T-helper 2 cell treated with Interferon-gamma antibody and Interleukin-4, amounts not matched to agents 5 μg/mL and 100 μg/mL, for 36 hours (primary cell): Measurements from ENCODE around the gene HOXC11.
A peak's percentile ranks its signal among the peaks of the same experiment; 100 is the strongest.

Experiments
- DNase-seq: peaks from one replicate; pipeline ENCODE4 v3.0.0; 2021; ENCODE audit warnings: low spot score
- H3K27ac Mint-ChIP-seq: one replicate; pipeline ENCODE4 v1.8.0; 2021; ENCODE audit warnings: mild to moderate bottlenecking, mixed read lengths
- H3K27me3 Mint-ChIP-seq: one replicate; pipeline ENCODE4 v1.8.0; 2021; ENCODE audit warnings: low read depth, mixed read lengths
- H3K36me3 Mint-ChIP-seq: one replicate; pipeline ENCODE4 v1.8.0; 2021; ENCODE audit warnings: low read depth, mixed read lengths
- H3K4me1 Mint-ChIP-seq: one replicate; pipeline ENCODE4 v1.8.0; 2021; ENCODE audit warnings: low read depth, mixed read lengths
- H3K4me3 Mint-ChIP-seq: one replicate; pipeline ENCODE4 v1.8.0; 2022; ENCODE audit warnings: mild to moderate bottlenecking, moderate library complexity, mixed read lengths
- H3K9me3 Mint-ChIP-seq: one replicate; pipeline ENCODE4 v1.8.0; 2021; ENCODE audit warnings: mixed read lengths

HOXC11 gene

DNA sequence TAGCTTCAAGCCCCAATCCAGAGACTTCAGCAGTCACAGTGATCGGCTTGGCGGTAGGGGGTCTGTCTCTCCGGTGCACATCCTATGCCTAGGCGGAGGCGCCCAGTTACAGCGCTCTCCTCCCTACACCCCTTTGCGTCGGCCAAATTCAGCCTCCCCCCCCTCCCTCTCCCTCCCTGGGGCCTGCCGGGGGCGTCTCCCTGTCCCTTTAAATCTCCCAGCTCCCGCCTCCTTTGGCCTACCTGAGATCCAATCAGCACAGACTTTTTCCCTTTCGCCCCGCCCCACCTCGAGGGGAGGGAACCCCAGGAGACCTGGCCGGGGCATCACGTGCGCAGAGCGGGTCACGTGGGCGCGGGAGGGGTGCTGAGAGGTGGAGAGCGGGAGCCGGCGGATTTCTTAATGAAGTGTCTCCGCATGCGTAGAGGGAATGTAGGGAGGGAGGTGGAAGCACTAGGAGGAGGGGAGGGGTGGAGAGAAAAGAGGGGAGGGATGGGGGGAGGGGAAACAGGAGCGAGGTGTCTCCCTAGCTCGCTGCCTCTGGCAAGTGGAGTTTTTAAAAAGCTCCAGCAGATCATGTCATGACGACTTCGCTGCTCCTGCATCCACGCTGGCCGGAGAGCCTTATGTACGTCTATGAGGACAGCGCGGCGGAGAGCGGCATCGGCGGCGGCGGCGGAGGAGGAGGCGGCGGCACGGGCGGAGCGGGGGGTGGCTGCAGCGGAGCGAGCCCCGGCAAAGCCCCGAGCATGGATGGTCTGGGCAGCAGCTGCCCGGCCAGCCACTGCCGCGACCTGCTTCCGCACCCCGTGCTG is 34.4 kb upstream of the HOXC11 start, which contains the start of gene HOXC13:
Gene HOXC13, plus strand, starts transcription at position 506 of the 815 bp plus-strand sequence. Its CDS starts 76 bp downstream, at position 582.
- H3K4me1 Mint-ChIP-seq, result no peaks in the 10 kb centered on the region
- H3K36me3 Mint-ChIP-seq, result peaks cover 2% of the 10 kb centered on the region
- H3K9me3 Mint-ChIP-seq, result no peaks in the 10 kb centered on the region
- peaks cover 90% of the 10 kb centered on the region for H3K27me3 Mint-ChIP-seq
- peak within 1 kb of the TSS; percentile 15 for H3K27ac Mint-ChIP-seq
- DNase-seq, result no peak
- H3K4me3 Mint-ChIP-seq, result no peak within 1 kb of the TSS

DNA sequence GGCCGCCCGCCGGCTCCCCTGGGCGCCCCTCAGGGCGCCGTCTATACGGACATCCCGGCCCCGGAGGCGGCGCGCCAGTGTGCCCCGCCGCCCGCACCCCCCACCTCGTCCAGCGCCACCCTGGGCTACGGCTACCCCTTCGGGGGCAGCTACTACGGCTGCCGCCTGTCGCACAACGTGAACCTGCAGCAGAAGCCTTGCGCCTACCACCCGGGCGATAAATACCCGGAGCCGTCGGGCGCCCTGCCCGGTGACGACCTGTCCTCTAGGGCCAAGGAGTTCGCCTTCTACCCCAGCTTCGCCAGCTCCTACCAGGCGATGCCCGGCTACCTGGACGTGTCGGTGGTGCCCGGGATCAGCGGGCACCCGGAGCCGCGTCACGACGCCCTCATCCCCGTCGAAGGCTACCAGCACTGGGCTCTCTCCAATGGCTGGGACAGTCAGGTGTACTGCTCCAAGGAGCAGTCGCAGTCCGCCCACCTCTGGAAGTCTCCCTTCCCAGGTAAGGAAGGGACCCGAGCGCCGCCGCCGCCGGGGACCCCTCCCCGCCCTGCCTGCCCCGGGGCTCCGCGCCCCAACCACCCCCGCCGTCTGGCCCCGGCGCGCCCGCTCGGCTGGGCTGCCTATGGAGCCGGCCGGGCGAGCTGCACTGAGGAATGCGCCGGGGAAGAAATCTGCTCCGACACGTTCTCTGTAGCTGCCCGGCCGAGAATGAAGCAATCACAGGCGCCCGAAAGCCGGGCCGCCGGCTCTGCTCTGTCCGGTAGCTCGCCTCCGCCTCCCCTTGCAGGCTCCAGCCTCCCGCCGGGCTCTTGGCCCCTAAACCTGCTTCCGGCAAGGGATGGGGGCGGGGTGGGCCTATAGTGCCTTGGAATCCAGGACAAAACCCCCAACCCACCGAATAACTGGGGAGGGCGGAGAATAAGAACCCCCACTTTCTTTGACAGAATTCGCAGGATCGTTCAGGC is 33.5 kb upstream of the HOXC11 start:
- Mint-ChIP-seq H3K27me3 (peaks cover 90% of the 10 kb centered on the region), H3K36me3 (peaks cover 2% of the 10 kb centered on the region), H3K27ac (peak overlapping the region; percentile 45), H3K9me3 (no peaks in the 10 kb centered on the region), H3K4me1 (no peaks in the 10 kb centered on the region), H3K4me3 (no peak overlapping the region)
- DNase-seq, result no peak

DNA sequence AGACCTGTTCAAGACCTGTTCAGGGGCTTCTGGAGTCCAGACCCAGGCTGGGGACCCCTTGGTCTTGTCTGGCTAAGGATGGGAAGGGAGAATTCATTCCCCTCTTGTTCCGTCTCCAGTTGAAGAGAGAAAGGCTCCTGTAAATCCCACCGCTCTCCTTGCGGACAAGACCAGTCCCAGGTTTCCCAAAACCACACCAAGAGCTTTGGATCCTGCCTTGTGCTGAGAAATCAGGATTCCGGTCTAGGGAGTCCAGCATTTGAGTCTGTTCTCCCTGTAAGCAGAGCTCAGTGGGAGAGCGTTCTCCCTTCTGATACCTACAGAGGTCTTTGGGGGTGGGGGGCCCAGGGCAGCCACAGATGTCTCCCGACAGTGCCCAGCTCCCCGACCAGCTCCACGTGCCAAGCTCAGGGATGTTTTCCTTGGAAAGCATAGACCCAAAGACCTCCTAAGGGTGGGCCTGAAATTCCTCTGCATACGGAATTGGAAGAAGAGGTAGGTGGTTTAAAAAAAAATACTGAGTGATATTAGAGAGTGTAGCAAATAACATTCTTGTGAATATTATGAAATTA is 32.4 kb upstream of the HOXC11 start:
- Mint-ChIP-seq H3K36me3 (peaks cover 2% of the 10 kb centered on the region), H3K4me1 (no peaks in the 10 kb centered on the region), H3K9me3 (no peaks in the 10 kb centered on the region), H3K4me3 (no peak overlapping the region), H3K27ac (no peak overlapping the region), H3K27me3 (peaks cover 90% of the 10 kb centered on the region)
- no peak for DNase-seq

DNA sequence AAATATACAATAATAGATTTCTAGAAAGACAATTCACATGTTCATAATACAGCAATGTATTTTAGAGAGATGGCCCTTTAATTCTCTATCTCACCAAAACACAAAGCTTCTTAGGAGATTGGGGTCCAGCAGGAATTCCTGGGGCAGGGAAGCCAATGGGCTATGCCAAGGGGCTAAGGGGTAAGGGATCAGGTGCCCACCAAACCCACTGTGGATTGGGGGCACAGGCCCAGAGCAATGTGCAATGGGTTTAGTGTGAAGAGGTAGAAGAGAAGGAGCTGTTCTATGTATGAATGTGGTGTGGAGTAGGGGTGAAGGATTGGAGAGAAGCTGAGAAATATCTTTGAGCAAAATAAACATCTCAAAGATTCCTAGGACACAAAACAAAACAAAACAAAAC is 31.7 kb upstream of the HOXC11 start:
- H3K27me3 Mint-ChIP-seq, result peaks cover 90% of the 10 kb centered on the region
- H3K9me3 Mint-ChIP-seq, result no peaks in the 10 kb centered on the region
- H3K4me1 Mint-ChIP-seq, result no peaks in the 10 kb centered on the region
- H3K36me3 Mint-ChIP-seq, result peaks cover 2% of the 10 kb centered on the region
- H3K27ac Mint-ChIP-seq, result no peak overlapping the region
- no peak for DNase-seq
- no peak overlapping the region for H3K4me3 Mint-ChIP-seq

DNA sequence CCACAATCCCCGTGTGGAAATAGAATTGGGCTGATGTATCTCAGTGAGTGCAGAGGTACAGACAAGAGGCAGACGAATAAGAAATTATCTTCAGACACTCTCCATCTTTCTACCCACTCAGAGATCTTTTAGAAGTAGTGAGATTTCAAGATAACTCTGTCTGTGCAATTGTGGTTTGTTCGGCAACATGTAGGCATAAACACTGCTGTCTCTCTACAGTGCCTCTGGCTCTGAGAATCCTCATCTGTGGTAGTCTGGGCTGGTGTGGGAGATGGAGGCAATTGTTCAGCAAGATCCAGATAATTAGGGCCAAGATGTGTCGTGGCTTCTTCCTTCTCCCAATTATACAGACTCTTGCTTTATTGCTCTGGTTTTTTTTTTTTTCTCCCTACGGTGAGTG is 31.2 kb upstream of the HOXC11 start:
- Mint-ChIP-seq H3K27ac (no peak overlapping the region), H3K9me3 (no peaks in the 10 kb centered on the region), H3K4me1 (no peaks in the 10 kb centered on the region), H3K4me3 (no peak overlapping the region), H3K27me3 (peaks cover 91% of the 10 kb centered on the region), H3K36me3 (peaks cover 2% of the 10 kb centered on the region)
- no peak for DNase-seq

DNA sequence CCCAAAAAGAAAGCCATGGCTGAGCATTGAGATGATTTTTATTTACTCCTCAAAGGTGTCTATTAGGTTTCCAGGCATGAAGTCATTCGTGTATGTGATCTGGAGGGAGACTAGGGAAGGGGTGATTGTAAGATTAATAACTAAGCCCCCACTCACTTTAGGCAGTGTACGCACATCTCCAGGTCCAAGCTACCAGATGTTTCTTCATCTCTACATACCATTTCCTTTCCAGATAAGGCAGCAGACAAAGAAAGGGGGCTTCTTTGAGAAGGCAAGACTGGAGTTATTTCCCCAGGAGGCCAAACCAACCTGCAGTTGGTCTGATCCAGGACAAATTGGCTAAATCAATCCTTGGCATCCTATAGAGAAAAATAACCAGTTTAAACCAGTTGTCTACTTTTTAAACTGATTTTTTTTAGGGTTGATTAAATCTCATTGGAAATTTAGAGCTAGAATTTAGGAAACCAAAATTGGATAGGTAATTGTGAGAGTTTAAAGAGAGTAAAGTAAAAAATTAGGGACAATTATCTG is 30.4 kb upstream of the HOXC11 start:
- H3K9me3 Mint-ChIP-seq, result no peaks in the 10 kb centered on the region

DNA sequence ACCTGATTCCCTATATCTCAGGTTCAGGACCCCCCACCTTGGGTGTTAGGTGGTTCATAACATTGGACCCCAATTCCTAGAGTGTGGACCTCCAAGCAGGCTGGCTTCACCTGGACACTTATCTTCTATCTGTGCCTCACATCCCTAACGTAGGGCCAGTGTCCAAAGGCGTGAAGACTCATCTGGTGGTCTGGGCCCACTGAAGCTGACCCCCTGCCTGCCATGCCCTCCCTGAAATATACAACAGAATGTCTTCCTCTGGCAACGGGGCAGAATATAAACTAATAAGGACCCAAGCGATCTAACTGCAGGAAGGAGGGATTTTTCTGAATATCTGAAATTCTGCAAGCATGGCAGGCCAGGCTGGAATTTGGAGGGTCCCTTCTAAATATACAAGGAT is 28.7 kb upstream of the HOXC11 start:
- no peak for DNase-seq
- H3K4me3 Mint-ChIP-seq, result no peak overlapping the region
- H3K27ac Mint-ChIP-seq, result no peak overlapping the region
- peaks cover 95% of the 10 kb centered on the region for H3K27me3 Mint-ChIP-seq
- no peaks in the 10 kb centered on the region for H3K4me1 Mint-ChIP-seq
- H3K9me3 Mint-ChIP-seq, result no peaks in the 10 kb centered on the region
- H3K36me3 Mint-ChIP-seq, result peaks cover 2% of the 10 kb centered on the region

More for the DNA sequence above, 30.4 kb upstream of the HOXC11 start:
- H3K4me1 Mint-ChIP-seq, result no peaks in the 10 kb centered on the region
- H3K27ac Mint-ChIP-seq, result no peak overlapping the region
- no peak for DNase-seq
- H3K27me3 Mint-ChIP-seq, result peaks cover 91% of the 10 kb centered on the region
- H3K4me3 Mint-ChIP-seq, result no peak overlapping the region
- peaks cover 2% of the 10 kb centered on the region for H3K36me3 Mint-ChIP-seq

DNA sequence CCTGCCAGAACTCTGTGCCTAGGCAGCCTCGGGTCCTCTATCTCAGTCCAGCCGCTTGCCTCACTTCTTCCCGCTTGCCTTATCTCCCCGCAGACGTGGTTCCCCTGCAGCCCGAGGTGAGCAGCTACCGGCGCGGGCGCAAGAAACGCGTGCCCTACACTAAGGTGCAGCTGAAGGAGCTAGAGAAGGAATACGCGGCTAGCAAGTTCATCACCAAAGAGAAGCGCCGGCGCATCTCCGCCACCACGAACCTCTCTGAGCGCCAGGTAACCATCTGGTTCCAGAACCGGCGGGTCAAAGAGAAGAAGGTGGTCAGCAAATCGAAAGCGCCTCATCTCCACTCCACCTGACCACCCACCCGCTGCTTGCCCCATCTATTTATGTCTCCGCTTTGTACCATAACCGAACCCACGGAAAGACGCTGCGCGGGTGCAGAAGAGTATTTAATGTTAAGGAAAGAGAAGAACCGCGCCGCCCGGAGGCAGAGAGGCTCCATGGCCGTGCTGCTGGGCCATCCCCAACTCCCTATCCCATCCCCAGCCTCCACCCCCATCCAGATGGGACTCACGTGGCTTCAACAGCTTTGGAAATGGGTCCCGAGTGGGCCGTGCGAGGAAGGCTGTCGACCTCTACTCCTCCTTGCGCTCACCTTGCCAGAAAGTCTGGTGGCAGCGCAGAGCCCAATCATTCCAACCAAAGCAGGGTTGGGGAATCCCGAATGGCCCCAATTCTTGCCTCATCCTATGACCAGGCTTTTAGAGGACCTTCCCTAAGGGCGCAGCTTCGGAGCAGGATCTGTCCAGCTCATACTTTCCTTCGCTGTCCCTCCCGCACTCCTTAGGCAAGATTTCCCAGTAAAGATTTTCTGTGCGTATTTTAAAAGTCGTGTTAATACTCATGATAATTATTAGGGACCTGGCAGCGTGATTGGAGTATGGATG is 27.7 kb upstream of the HOXC11 start:
- no peaks in the 10 kb centered on the region for H3K4me1 Mint-ChIP-seq
- no peaks in the 10 kb centered on the region for H3K9me3 Mint-ChIP-seq
- no peak overlapping the region for H3K4me3 Mint-ChIP-seq
- H3K27ac Mint-ChIP-seq, result no peak overlapping the region
- no peak for DNase-seq
- peaks cover 97% of the 10 kb centered on the region for H3K27me3 Mint-ChIP-seq
- H3K36me3 Mint-ChIP-seq, result peaks cover under 1% of the 10 kb centered on the region

DNA sequence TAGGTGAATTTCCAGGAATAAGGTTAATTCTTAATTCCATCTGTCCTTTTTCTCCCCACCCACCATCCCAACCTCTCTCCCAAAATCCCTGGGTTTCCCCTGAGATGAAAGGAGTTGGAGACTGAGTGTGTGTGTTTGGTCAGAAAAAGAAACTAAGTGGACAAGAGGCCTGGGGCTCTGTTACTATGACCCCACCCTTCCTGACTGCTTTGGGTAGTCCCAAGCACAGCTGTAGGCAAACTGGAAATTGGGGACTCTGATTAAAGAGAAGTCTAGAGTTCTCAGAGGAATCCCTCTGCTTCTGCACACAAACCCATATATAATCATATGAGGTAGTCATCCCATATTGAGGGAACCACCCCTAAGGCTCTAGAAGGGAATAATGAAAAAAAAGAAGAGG is 25.2 kb upstream of the HOXC11 start:
- H3K4me3 Mint-ChIP-seq, result no peak overlapping the region
- H3K27me3 Mint-ChIP-seq, result peaks cover 98% of the 10 kb centered on the region
- peaks cover 2% of the 10 kb centered on the region for H3K4me1 Mint-ChIP-seq
- no peaks in the 10 kb centered on the region for H3K36me3 Mint-ChIP-seq
- no peaks in the 10 kb centered on the region for H3K9me3 Mint-ChIP-seq
- H3K27ac Mint-ChIP-seq, result no peak overlapping the region
- no peak for DNase-seq

DNA sequence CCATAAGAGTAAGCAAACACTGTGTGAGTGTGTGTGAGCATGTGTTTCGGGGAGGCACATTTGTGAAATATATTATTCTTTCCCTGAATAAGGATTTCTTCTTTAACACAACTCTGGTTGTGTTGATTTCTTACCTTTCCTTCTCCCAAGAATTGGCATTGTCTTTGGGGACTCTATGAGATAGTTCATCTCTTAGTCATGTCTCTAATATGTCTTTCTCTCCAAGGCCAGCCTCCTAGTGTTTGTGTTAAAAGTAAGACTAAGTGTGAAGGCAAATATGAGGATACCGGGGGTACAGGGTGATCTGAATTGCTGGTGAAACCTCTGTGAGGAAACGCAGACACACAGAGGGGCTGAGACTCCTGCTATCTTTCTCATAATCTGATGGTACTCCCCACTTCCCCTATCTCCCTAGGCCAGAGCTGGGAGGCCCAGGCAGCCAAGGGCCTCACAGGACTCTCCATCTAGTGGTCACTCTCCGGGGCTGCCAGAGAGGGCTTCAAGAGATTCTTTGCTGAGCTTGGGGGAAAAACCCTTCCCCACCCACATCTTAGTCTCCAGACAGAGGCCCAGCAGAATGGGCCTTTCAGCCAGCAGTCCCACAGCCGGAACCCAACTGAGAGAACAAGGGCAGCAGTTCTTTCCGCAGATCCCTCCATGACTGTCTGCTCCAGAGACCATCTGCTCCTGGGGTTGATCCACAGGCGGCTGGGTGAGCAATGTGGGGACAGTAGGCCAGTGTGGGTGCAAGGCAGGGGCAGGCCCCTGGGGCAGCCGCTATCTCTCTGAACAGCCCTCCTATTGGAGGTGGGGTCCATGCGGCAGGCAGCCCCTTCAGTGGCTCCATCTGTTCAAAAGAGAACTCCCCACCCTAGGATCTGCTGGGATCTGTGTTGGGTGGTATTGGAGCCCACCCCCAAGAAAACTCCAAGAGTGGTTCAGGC is 24.0 kb upstream of the HOXC11 start:
- no peak overlapping the region for H3K4me3 Mint-ChIP-seq

DNA sequence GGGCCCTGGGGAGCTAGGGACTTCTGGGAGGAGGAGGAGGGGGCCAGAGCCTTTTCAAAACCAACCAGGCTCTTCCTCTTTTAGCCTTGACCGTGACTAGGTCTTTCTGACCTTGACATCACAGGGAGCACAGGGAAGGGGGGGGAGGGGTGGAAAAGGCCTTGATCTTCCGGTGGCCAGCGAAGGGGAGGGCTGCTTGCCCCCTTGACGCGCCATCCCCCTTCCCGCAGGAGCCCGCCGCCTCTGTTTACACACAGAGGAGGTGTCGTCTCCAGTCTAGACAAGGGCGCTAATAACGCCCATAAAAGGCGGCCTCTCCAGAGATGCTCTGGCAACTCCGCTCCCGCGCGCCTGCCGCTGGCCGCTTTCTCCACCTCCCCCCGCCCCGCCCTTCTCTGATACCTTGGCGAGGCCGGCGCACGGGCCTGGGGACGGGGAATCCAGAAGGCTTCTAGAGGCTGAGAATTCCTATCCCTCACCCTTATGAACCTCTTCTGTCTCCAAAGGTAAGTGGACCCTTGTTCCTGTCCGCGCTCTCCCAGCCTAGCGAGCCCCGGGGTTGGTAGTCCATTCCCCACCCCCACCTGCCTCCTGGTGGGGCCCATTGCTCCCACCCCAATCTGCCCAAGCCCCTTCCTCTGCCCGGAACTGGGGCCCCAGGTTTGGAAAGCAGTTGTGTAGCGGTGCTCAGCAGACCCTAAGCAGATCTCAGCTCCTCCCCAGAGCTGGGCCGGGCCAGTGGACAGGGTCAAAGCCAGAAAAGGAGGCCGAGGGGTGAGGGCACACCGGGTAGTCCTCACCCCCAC is 23.1 kb upstream of the HOXC11 start:
- DNase-seq, result no peak
- H3K4me1 Mint-ChIP-seq, result peaks cover 4% of the 10 kb centered on the region
- H3K27me3 Mint-ChIP-seq, result peaks cover 98% of the 10 kb centered on the region
- no peaks in the 10 kb centered on the region for H3K36me3 Mint-ChIP-seq
- H3K4me3 Mint-ChIP-seq, result no peak overlapping the region
- H3K27ac Mint-ChIP-seq, result no peak overlapping the region
- no peaks in the 10 kb centered on the region for H3K9me3 Mint-ChIP-seq

More for the DNA sequence above, 24.0 kb upstream of the HOXC11 start:
- H3K27me3 Mint-ChIP-seq, result peaks cover 98% of the 10 kb centered on the region
- no peaks in the 10 kb centered on the region for H3K9me3 Mint-ChIP-seq
- H3K27ac Mint-ChIP-seq, result no peak overlapping the region
- no peaks in the 10 kb centered on the region for H3K36me3 Mint-ChIP-seq
- peaks cover 4% of the 10 kb centered on the region for H3K4me1 Mint-ChIP-seq
- no peak for DNase-seq

DNA sequence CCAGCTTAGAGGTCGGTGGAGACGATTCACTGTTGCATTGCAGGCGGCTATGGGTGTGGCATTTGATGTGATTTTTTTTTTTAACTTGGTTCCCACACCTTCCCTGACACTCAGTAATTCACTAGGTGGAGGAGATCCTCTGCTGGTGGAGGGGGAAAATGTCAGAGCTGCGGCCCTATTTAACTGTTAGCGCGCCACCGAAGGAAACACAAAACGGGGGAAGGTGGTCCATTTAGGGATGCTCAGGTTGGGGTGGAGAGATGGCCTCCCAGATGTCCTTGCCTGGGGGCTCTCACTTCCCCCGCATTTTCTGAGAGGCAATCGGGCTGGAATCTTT is 22.5 kb upstream of the HOXC11 start:
- no peak overlapping the region for H3K4me3 Mint-ChIP-seq
- peaks cover 4% of the 10 kb centered on the region for H3K4me1 Mint-ChIP-seq
- peaks cover 96% of the 10 kb centered on the region for H3K27me3 Mint-ChIP-seq
- no peak overlapping the region for H3K27ac Mint-ChIP-seq
- DNase-seq, result no peak
- H3K9me3 Mint-ChIP-seq, result no peaks in the 10 kb centered on the region
- no peaks in the 10 kb centered on the region for H3K36me3 Mint-ChIP-seq
